B cell (primary cell): ENCODE measurements around the gene LNX1. TPM values are rescaled to one million over a fixed set of nuclear protein-coding genes. Genes with fewer than 3 reads are reported as not detected.

Source experiments
- ATAC-seq: fragments of 200-7000 bp; cut with Tn5 transposase; one replicate; pipeline ENCODE4 v1.10.0; 2021; ENCODE audit warnings: low read depth, mild to moderate bottlenecking, moderate number of reproducible peaks, moderate library complexity
- CTCF ChIA-PET: fragments of 350-600 bp; sonication (Branson Sonifier 250); formaldehyde crosslinking; loops from one replicate; lab custom pipeline; 2021; ENCODE audit warnings: antibody characterized with exemption, inconsistent platforms; lab: Charles Lee
- POLR2A ChIA-PET: fragments of 350-600 bp; sonication (Branson Sonifier 250); formaldehyde crosslinking; loops from one replicate; lab custom pipeline; 2021; ENCODE audit warnings: antibody characterized with exemption; lab: Charles Lee
- DNase-seq: peaks from one replicate; pipeline ENCODE4 v3.0.0; 2013
- H2AFZ ChIP-seq: 2 replicates; pipeline ENCODE4 v1.6.1; 2012; ENCODE audit warnings: mild to moderate bottlenecking, low read depth, low read length; ENCODE audit not compliant: insufficient read depth, poor library complexity, severe bottlenecking
- H3K27ac ChIP-seq, 2 donors: 1 replicate in 1 of 2; 2 replicates in 1 of 2; pipeline ENCODE4 v1.5.1; 2012 to 2013; ENCODE audit warnings: low read length in 2 of 2, mild to moderate bottlenecking in 2 of 2, moderate library complexity in 1 of 2
- H3K27me3 ChIP-seq, 4 experiments: fragments of 200-600 bp in 1 of 4; sonication (generic) in 1 of 4; replicated peaks in 1 of 4; 1 replicate in 2 of 4; 2 replicates in 2 of 4; pipeline versions ENCODE4 v1.6.1 to v1.7.0; 2013 to 2016; ENCODE audit warnings: low read length in 3 of 4, mild to moderate bottlenecking in 2 of 4, mixed read lengths in 1 of 4, moderate library complexity in 1 of 4; ENCODE audit not compliant: insufficient read depth in 4 of 4, control insufficient read depth in 3 of 4; ENCODE audit errors: control extremely low read depth in 1 of 4
- H3K36me3 ChIP-seq, 2 experiments: replicated peaks in 1 of 2; 1 replicate in 1 of 2; 2 replicates in 1 of 2; pipeline versions ENCODE4 v1.6.1 to v1.7.1; 2013; ENCODE audit warnings: low read length in 1 of 2; ENCODE audit not compliant: insufficient read depth in 2 of 2, control insufficient read depth in 1 of 2; ENCODE audit errors: control extremely low read depth in 1 of 2, extremely low read depth in 1 of 2
- H3K4me1 ChIP-seq, 2 donors: fragments of 200-600 bp in 1 of 2; sonication (generic) in 1 of 2; 1 replicate in 1 of 2; 2 replicates in 1 of 2; pipeline versions ENCODE4 v1.5.1 to v1.6.1; 2013 to 2017; ENCODE audit warnings: low read length in 2 of 2; ENCODE audit not compliant: control insufficient read depth in 2 of 2, insufficient read depth in 2 of 2
- H3K4me2 ChIP-seq: replicated peaks from 2 replicates; pipeline ENCODE3; 2012; ENCODE audit warnings: mild to moderate bottlenecking, low read depth, low read length; ENCODE audit not compliant: poor library complexity, severe bottlenecking
- H3K4me3 ChIP-seq, 5 experiments: fragments of 200-600 bp in 1 of 5; sonication (generic) in 1 of 5; 1 replicate in 3 of 5; 2 replicates in 2 of 5; pipeline versions ENCODE4 v1.5.1 to v1.7.0; 2011 to 2016; ENCODE audit warnings: low read length in 4 of 5, mild to moderate bottlenecking in 4 of 5, low read depth in 2 of 5, control low read depth in 1 of 5, moderate library complexity in 1 of 5; ENCODE audit not compliant: insufficient read depth in 1 of 5; ENCODE audit errors: control extremely low read depth in 1 of 5, extremely low read depth in 1 of 5
- H3K79me2 ChIP-seq: fragments of 200-600 bp; sonication (generic); one replicate; pipeline ENCODE4 v1.6.0; 2016; ENCODE audit warnings: low read length; ENCODE audit not compliant: control insufficient read depth, insufficient read depth
- H3K9ac ChIP-seq: fragments of 200-600 bp; sonication (generic); 2 replicates; pipeline ENCODE4 v1.6.1; 2017; ENCODE audit warnings: mild to moderate bottlenecking, low read length, moderate library complexity
- H3K9me3 ChIP-seq, 3 donors: one replicate each; pipeline versions ENCODE4 v1.6.1 to v1.7.1; 2013; ENCODE audit warnings: low read length in 2 of 3; ENCODE audit not compliant: control insufficient read depth in 2 of 3, insufficient read depth in 1 of 3; ENCODE audit errors: control extremely low read depth in 1 of 3
- H4K20me1 ChIP-seq: 2 replicates; pipeline ENCODE4 v1.6.0; 2012; ENCODE audit warnings: mild to moderate bottlenecking, low read length; ENCODE audit not compliant: insufficient read depth, control insufficient read depth, poor library complexity, severe bottlenecking
- H3K27ac Mint-ChIP-seq: one replicate; pipeline ENCODE4 v1.8.0; 2021; ENCODE audit warnings: mixed read lengths
- H3K27me3 Mint-ChIP-seq: one replicate; pipeline ENCODE4 v1.8.0; 2021; ENCODE audit warnings: mixed read lengths
- H3K4me1 Mint-ChIP-seq: one replicate; pipeline ENCODE4 v1.8.0; 2021; ENCODE audit warnings: mixed read lengths
- H3K4me3 Mint-ChIP-seq: one replicate; pipeline ENCODE4 v1.8.0; 2021; ENCODE audit warnings: mixed read lengths
- H3K9me3 Mint-ChIP-seq: one replicate; pipeline ENCODE4 v1.8.0; 2022; ENCODE audit warnings: mixed read lengths; ENCODE audit not compliant: insufficient read depth
- CTCF ChIP-seq: fragments of 200-600 bp; IDR thresholded peaks from one replicate; pipeline ENCODE4 v1.8.0; 2022; ENCODE audit warnings: antibody characterized with exemption, mild to moderate bottlenecking
- EZH2 ChIP-seq: IDR thresholded peaks from 2 replicates; pipeline ENCODE4 v1.6.1; 2012; ENCODE audit warnings: borderline replicate concordance, low read depth, mild to moderate bottlenecking, moderate library complexity, low read length; ENCODE audit not compliant: insufficient read depth, poor library complexity, severe bottlenecking
- WGBS: methylation state at CpG from one replicate; pipeline ENCODE4 v1.1.5; 2013; ENCODE audit warnings: missing lambda C conversion rate; ENCODE audit not compliant: insufficient coverage; 5-methylcytosine and 5-hydroxymethylcytosine counted together
- intact Hi-C: fragments of 100-400 bp; cut with micrococcal nuclease; formaldehyde crosslinking; loops from one replicate; pipeline ENCODE4 v1.10.0; 2022
- polyA plus RNA-seq: library from polyadenylated mRNA; depleted of rRNA; stranded (reverse); fragments of >200 nt; gene quantifications from 2 replicates; pipeline ENCODE4 v1.2.3, GENCODE V29; 2012
- total RNA-seq, 2 donors: library from RNA; stranded (reverse); fragments of 120-200 nt in 1 of 2; gene quantifications; 1 replicate in 1 of 2; 2 replicates in 1 of 2; pipeline versions ENCODE4 v1.2.3 to v1.2.4, GENCODE V29; 2013 to 2022

LNX1 gene
- total and polyA plus RNA-seq, 2 donors (not counting 1 experiment from before 2014, with no cell fraction given), result not detected

DNA sequence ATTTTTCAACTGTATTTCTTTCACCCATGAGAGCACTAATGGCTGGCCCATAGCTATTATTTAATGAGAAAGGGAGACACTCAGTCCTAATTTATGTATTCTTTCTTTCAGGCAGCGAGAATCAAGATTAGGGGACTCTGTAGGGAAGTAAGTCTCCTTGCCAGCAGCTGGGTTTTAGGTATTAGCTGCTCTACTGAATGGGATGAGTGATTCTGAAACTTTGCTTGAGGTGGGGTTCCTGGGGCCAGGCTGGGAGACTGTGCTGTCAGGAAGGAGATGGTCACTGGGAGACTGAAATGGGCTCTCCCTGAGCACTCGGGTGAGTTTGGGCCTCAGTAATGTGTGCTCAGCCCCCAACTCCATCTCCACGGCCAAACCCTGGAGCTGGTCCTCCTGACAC is 78.7 kb downstream of the LNX1 start:
- Mint-ChIP-seq H3K27ac (no peak overlapping the region), H3K9me3 (no peaks in the 10 kb centered on the region), H3K4me1 (no peaks in the 10 kb centered on the region), H3K27me3 (peaks cover 17% of the 10 kb centered on the region), H3K4me3 (no peak overlapping the region)
- Histone ChIP-seq H3K9me3 (no peaks in the 10 kb centered on the region), H3K4me3 (no peak overlapping the region), H3K27ac (no peak overlapping the region), H3K9ac (no peak overlapping the region), H3K27me3 (peaks cover 0 to 3% (median 0%) of the 10 kb centered on the region in 4 experiments), H3K36me3 (no peaks in the 10 kb centered on the region), H3K4me1 (no peaks in the 10 kb centered on the region), H2AFZ (no peak overlapping the region), H4K20me1 (no peaks in the 10 kb centered on the region), H3K4me2 (no peak overlapping the region), H3K79me2 (no peaks in the 10 kb centered on the region)
- no peak for DNase-seq
- WGBS, result 50% methylated on average over 2 of the region's 3 CpGs
- CTCF ChIA-PET, result no interaction called here
- POLR2A ChIA-PET, result no interaction called here
- ATAC-seq, result no peak
- TF ChIP-seq EZH2 (no peak), CTCF (no peak)
- intact Hi-C loops, result no loop called here

DNA sequence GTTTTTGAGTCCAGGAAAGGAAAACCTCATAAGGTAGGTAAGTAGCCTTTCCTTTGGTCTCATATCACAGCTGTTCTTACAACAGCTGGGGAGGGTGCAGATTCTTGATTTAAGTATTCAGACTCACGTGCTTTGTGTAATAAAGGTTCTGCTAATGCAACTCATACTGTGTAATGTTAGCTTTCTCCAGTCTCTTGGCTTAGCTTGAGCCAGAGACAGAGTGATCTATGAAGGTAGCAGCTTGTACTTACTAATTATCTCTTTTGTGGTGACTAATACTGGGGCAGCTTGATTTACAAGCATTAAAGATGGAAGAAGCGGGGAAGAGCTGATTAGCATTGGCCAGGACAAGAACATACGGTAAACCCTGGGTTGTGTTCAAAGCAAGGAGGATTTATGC is 80.3 kb downstream of the LNX1 start:
- Mint-ChIP-seq H3K9me3 (no peaks in the 10 kb centered on the region), H3K4me3 (no peak overlapping the region), H3K27me3 (peaks cover 17% of the 10 kb centered on the region), H3K27ac (no peak overlapping the region), H3K4me1 (no peaks in the 10 kb centered on the region)
- ATAC-seq, result no peak
- H3K9me3 ChIP-seq, result no peaks in the 10 kb centered on the region
- no peak for TF ChIP-seq CTCF
- no peak for TF ChIP-seq EZH2
- intact Hi-C loops, result no loop called here
- H3K9ac ChIP-seq, result no peak overlapping the region
- H2AFZ ChIP-seq, result no peak overlapping the region
- no peak overlapping the region for H3K4me3 ChIP-seq
- no CpG with 5 or more reads among the region's 3 CpGs for WGBS
- H4K20me1 ChIP-seq, result no peaks in the 10 kb centered on the region
- H3K4me1 ChIP-seq, result no peaks in the 10 kb centered on the region
- H3K4me2 ChIP-seq, result no peak overlapping the region
- H3K79me2 ChIP-seq, result no peaks in the 10 kb centered on the region
- DNase-seq, result no peak
- ChIA-PET POLR2A (no interaction called here), CTCF (no interaction called here)
- no peak overlapping the region for H3K27ac ChIP-seq
- peaks cover 0 to 3% (median 0%) of the 10 kb centered on the region in 4 experiments for H3K27me3 ChIP-seq
- no peaks in the 10 kb centered on the region for H3K36me3 ChIP-seq
